Endometrial microvascular endothelial cells (primary cell): ENCODE data around the gene ALK. TPM values are rescaled to one million over a fixed set of nuclear protein-coding genes. Genes with fewer than 3 reads are reported as not detected.

Source experiments
- in situ Hi-C: cut with HindIII; loops from 2 replicates; pipeline ENCODE4 v1.10.0; 2017; ENCODE audit warnings: low sequenced_read_pairs, low pct_unique_long_range_greater_than_20kb; ENCODE audit errors: inconsistent ontology term
- total RNA-seq: library from RNA; depleted of rRNA; stranded (reverse); fragments of >200 nt; gene quantifications from one replicate; pipeline ENCODE4 v1.2.3, GENCODE V29; 2015; ENCODE audit errors: inconsistent ontology term

Gene ALK
- not detected for total RNA-seq

DNA sequence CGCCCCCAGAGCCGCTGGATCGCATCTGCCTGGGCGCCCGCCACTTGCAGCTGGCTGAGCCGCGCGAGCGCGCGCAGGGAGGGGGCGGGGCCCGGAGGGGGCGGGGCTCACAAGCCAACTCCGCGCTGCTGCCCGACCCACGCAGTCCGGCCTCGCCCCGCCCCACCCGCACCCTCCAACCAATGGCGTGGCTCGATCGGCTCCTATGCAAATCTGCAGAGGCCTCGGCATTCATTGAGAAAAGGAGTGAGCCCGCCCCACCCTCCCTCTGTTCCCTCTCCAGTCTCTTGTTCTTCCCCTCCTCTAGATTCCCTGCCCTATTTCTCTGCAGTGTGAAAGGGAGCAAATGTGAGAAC is at the start of gene ALK:
Gene ALK (minus strand): TSS at position 27 of the 356 bp plus-strand sequence. CDS start 927 bp downstream, outside the sequence.
- in situ Hi-C loops = no loop called here

DNA sequence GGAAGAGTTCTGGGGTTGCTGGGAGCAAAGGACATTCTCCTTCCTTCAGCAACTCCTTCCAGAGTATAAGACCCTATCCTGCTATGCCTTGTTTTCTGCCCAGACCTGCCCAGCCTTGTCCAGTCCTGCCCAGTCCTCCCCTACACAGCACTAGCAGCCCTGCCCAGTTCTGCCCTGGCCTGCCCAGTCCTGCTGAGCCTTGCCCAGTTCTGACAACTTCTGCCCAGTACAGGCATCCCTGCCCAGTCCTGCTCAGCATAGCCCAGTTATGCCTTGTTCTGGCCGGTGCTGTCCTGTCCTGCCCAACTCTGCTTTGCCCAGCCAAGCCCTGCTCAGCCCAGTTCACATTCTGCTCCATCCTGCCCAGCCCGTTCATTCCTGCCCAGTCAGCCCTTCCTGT is 44.9 kb upstream of the ALK start:
- in situ Hi-C loops = no loop called here

- in situ Hi-C loops = no loop called here
Measured at GRCh38 chr2:29963972-29964570, 42.7 kb upstream of the ALK start.

GRCh38 chr2:29962922-29963321 is 41.5 kb upstream of the ALK start:
- in situ Hi-C loops = no loop called here

DNA sequence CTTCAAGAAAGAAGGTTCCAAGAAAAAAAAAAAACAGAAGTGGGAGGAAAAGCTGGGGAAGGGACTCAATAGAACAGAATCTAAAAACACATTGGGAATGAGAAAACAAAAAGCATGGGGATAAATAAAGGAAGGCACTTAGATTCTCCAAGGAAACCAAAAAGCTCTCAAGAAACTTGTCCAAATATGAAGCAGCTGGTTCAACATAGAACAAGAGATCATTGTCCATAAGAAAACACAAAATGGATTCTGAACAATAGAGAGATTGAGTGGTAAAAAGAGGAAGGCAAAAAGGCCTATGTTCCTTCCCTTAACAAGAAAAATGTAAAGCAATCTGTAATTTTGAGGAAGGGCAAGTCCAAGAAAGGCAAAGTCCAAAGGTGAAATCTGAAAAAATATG is 32.9 kb upstream of the ALK start:
- in situ Hi-C loops = no loop called here

GRCh38 chr2:29952973-29953372 is 31.6 kb upstream of the ALK start:
- in situ Hi-C loops = no loop called here

- in situ Hi-C loops = no loop called here
Measured at GRCh38 chr2:29951576-29951975, 30.2 kb upstream of the ALK start.

- in situ Hi-C loops = no loop called here
Measured at GRCh38 chr2:29950481-29950880, 29.1 kb upstream of the ALK start.

DNA sequence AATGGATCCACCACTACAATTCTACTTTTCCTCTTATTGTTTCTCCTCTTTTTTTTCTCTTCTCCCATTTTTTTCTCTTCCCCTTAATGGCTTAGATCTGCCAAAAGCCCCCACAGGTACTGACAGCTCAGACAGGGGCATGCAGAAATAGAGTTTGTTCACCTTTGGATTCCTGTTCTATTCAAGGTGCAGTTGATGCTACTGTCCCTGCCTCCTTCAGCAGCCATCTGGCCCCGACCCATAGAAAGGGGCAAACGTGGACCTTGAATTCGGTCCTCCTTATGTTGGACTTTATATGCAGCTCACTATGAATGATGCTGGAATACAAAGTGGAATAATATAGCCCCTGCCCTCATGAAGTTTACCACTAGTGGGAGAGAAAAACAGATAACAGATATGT is 27.7 kb upstream of the ALK start:
- in situ Hi-C loops = no loop called here

DNA sequence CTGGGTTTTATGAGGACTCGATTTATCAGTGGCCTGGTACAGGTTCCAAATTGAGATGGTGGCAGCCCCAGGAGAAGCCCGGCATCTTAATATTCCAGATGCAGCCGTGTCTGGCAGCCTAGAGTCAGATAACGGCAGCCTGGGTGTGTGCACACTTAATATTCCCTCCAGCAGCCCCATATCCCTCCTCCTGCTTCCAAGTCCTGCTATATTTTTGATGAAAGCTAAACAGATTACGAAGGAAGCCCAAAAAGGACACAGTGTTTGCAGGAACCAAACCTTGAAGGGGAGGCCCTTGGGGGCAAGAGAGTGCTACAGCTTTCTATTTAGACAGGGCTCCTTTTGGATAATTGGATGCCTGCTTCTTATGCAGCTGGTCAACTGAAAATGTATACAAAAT is 25.1 kb upstream of the ALK start:
- in situ Hi-C loops = no loop called here

DNA sequence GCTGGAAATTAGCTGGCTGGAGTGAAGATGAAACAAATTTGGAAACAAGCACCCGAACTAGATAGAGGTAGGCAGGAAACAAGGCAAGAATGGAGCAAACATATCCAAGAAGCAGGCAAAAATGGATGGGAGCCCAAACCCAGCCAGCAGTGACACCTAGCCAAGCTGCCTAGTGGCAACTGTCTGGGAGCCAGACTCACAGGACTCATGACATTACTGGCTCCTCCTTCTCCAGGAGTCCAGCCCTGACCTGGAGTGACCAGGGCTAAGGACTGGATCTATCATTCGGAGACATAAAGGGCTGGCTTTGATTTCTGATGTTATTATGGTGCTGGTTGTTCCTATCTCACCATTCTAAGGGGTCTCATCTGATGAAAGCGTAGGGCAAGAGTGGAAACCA is 21.3 kb upstream of the ALK start:
- in situ Hi-C loops = no loop called here

- in situ Hi-C loops = no loop called here
Measured at GRCh38 chr2:29940706-29941105, 19.3 kb upstream of the ALK start.

DNA sequence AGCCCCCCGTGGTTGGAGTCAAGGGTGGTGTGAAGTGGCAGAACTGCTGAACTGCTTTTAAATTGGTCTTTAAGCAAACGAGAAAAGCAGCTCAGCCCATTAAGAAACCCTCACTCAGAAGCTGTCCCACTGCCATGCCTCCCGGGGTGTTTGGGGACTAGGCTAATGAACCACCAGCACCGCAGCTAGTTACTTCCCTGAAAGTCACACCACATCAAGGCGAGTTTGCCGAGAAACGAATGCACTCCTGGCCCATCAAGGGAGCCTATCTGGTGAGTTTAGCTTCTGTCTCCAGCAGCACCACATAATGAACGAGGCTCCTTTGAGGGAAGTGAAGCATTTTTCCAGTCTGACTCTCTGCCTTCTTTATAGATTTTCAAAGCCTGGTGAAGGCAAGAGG is 14.6 kb upstream of the ALK start:
- in situ Hi-C loops = no loop called here

DNA sequence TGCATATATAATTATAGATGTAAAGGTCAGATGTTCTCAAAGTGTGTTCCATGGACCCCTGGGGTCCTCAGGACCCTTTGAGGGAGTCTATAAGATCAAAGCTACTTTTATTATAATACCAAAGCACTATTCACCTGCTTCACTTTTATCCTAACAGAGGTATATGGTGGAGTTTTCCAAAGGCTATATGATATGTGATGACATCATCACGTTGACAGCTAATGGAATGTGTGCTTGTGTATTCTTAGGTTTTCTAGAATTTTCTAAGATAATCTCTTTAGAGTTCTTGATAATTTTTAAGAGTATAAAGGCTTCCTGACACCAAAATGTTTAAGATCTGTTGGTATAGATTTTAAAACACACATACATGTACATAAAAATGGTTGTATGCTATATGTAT is 10.4 kb upstream of the ALK start:
- in situ Hi-C loops = no loop called here

- in situ Hi-C loops = no loop called here
Measured at GRCh38 chr2:29923110-29923721, 1.8 kb upstream of the ALK start.

GRCh38 chr2:29922605-29923004 is 1.2 kb upstream of the ALK start:
- in situ Hi-C loops = no loop called here

- in situ Hi-C loops = no loop called here
Measured at GRCh38 chr2:29920631-29921559, 491 bp downstream of the ALK start.

DNA sequence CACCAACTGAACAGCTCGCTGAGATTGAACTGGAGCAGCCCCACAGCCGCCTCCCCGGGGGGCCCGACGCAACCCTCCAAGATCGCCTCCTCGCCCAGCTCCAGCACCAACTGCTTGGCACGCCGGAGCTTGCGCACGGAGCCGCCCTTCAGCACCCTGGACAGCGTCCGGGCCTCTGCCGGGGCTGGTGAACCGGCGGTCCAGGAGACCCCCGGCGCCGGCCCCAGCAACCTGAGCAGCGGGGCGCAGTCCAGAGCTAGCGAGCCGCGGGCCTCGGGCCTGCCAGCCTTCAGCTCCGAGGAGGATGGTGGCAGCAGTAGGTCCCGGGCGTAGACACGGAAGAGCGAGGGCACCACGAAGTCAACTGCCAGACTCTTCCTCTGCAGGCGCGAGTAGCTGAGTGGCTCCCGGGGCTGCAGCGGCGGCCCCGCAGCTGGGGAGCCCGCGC is 1.2 kb downstream of the ALK start:
- in situ Hi-C loops = no loop called here

DNA sequence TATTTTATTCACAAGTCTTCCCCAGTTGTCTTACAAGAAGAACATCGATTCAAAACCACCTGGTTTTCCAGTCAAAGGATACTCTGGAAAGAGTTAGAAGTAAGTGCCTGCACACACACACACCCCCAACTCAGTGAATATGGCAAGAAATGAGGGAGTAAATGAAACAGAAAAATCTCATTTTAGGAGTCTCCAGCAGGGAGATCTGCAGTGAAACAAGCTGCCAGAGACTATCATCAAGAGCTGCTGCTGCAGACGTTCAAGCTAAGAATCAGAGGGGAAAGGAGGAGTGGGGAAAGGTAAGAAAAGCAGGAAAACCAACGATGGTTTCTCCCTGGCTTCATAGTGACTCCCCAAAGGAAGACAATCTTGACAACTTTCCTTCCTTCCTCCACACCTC is 2.4 kb downstream of the ALK start:
- in situ Hi-C loops = no loop called here

GRCh38 chr2:29917781-29918180 is 3.6 kb downstream of the ALK start:
- in situ Hi-C loops = no loop called here
